NCI-H1105 treated with DMSO at 0.1 percent for 48 hours (cell line): ENCODE results near the gene FBXW11.
"Not testable (repeated sequence)": the region's sequence is repeated elsewhere in the genome, so short reads cannot be mapped to it uniquely, and the experiment has no call there.

ENCODE experiments used
- DNase-seq: peaks from one replicate; lab custom pipeline; 2025; lab: John Stamatoyannopoulos, UW

FBXW11 gene

GRCh38 chr5:172020110-172020786 is 13.8 kb upstream of the FBXW11 start:
- DNase-seq, result not testable (repeated sequence)

DNA sequence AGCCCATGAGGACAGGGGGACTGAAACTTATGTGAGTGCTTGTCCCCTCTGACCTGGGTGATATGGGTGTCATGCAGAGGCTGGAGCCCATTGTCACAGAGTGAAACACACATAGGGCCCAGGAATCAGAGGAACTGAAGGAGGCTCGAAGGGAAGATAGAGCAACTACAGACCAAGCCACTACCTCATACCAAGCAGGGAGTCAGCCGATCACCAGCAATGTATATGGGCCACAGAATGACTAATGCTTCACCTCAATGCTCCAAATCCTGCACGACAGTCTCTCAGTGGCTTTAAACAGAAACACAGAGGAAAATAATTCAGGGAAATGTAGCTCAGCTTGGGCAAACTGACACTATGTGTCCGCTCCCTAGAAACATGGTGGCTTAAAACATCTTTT is 8.9 kb upstream of the FBXW11 start:
- DNase-seq, result no peak

GRCh38 chr5:172010278-172010677 is 3.8 kb upstream of the FBXW11 start:
- DNase-seq, result peak; percentile 6

- DNase-seq, result no peak
Observed at GRCh38 chr5:172009536-172010270, 3.3 kb upstream of the FBXW11 start.

DNA sequence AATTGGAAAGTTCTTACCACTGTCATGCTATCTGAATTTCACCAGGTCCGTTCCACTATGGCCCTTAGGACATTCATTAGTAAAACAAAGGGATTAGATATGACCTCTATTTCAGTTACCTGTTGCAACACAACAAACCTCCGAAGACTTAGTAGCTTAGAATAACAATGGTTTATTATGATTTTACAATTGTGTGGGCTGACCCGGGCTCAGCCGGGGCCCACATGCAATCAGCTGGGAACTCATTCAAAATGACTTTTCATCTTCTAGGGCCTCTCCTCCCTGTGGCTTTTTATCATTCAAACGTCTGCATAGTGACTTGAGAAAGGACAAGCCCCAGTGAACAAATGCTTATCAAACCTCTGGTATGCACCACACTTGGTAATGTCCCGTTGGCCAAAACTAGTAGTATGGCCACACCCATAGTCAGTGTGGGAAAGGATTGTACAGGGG is 2.3 kb upstream of the FBXW11 start:
- no peak for DNase-seq

- no peak for DNase-seq
Observed at GRCh38 chr5:172008111-172008455, 1.6 kb upstream of the FBXW11 start.

DNA sequence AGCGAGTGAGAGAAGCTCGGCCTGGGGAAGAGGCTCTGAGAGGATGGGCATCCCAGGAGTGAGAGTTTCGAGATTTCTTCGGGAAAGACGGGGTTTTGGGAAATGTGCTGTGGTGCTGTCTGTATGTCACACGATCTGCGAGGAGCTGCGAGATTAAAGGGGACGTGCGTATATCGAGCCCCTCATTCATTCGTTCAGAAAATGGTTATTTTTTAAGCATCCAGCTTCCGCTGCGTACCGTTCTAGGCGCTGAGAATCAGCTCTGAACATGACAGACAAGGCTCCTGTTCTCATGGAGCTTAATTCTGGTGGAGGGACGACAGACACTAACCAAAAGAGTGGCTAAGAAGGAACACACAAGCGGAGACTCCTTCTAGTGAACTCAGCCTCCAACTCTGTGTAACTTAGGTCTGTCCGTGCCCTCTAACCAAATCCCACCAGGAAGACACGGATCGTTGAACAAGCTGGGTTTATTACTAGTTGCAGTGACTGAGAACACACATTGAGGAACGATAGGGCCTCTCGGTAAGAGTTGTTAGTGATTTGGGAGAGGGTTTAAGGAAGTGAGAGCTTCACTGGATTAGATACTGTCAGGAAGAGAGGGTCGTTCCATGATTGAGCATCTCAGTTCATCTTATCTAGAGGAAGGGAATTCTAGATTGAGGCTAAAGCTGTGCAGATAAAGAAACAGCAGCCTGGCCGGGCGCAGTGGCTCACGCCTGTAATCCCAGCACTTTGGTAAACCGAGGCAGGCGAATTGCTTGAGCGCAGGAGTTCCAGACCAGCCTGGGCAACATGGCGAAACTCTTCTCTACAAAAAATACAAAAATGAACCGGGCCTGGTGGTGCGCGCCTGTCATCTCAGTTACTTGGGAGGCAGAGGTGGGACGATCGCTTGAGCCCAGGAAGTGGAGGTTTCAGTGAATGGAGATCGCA is 1.0 kb upstream of the FBXW11 start:
- DNase-seq, result no peak

DNA sequence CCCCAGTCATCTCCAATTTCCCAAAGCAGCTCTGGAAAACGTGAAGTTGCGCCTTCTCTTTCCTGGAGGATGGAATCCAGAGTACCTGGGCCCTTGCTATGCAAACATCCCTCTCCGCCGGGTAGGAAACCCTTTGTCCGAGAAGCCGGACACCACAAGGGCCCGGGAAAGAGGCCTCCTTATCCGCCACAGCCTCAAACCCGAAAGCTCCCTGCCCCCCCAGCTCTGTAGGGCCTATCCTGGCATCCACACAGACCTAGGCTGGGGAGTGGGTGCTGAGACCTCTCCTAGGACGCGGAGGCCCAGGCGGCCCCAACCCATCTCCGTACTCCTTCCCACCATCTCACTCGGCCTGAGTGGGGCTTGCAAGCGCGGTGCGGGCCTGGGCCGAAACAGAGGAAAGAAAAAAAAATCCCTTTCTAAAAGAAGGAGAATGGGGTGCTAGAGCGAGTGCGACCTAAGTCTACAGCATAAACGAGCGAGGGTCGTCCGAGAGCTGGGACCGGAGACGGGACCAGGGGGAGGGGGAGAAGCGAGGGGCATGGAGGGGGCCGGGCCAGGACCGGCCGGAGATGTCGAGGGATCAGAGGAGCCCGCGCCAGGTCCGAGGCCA is 624 bp downstream of the FBXW11 start:
- no peak for DNase-seq

DNA sequence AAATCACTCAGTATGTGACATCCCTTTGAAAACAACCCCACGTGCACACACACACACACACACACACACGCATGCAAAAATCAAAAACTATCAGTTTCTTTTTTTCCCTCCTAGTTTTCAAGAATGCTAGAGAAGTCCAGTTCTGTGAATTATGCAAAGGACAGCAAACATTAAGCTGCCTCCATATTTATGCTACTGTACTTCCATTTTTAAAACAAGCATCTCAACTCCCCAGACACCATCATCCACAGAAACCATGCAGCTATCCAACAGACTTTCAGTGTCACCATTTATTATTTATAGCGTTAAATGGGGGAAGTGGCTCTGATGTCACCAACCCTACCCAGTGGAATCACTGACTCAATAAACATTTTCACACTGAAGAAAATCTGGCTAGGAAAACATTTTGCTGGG is 1.6 kb downstream of the FBXW11 start:
- DNase-seq, result no peak

GRCh38 chr5:172003746-172004145 is 2.7 kb downstream of the FBXW11 start:
- DNase-seq, result no peak

DNA sequence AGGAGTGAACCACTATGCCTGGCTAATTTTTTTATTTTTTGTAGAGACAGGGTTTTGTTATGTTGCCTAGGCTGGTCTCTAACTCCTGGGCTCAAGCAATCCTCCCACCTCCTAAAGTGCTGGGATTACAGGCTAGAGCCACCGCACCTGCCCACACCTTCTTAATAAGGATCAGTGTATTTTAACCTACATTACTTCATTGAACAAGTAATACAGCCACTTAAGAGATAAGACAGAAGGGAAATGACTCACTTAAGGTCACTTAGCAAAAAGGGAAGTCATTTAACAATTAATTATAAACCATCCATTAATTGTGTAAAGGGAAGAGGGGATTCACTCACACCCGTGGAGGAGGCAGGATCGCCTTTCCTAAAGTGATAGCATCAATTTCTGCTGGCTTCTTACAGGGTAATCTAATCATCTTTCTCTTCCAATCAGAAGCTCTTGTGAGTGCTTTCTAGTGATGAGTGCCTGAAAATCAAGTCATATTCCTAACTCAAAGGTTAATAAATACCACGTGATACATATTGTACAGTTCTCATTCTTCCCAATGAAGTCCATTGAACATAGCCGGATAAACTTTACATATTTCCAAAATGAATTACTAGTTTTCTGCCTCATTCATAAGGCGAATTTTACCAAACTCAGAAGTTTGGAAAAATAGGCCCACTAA is 3.5 kb downstream of the FBXW11 start:
- DNase-seq, result no peak

- DNase-seq, result no peak
Observed at GRCh38 chr5:172002310-172002709, 4.1 kb downstream of the FBXW11 start.

DNA sequence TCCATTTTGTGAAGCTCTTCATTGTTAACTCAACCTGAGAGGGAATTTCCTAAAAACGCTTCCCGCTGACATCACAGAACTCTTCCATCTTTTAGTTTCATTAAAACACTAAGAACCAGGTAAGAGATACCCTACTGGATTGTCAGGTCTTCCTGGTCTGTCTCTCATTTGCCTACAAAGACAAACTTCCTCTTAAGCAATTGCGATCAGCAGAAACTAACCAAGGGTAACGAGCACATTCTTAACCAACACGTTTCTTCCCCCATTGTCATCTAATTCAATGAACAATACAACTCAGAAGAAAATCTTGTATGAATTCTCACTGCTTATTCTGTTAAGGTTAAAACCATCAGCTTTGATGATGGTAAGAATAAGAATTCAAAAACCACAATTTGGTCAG is 6.6 kb downstream of the FBXW11 start:
- DNase-seq, result no peak

DNA sequence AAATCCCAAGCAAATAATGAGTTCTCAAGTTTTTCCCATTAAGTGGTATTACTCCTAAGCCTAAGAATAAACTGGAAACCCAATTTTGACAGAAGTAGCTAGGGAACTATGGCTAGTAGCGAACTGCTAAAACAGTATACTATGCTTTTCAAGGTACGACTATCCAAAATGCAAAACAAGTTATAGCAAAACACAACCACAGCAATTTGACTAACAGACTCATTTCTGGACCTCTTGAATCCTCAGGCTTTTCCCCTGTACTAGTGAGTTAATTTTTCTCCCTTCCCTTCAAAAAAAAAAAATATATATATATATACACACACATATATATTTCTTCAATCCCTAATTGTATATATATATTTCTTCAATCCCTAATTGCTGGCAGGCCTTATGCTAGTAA is 7.3 kb downstream of the FBXW11 start:
- no peak for DNase-seq

DNA sequence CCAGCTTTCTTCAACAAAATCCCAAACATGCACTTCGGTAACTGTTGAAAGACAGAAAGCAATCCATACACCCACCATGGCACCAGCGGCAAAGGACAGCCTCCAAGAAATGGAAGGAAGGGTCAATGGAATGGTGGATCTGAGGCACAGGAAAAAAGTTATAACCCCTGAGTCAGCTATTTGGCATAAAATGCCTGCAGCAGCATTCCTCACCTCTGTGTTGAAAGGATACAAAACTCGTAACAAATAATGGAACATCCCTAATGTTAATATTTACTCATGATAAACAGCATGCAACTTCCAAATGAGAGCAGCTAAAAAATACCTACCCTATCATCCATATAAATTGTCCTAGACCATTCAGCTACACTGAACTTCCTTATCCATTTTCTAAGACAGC is 9.4 kb downstream of the FBXW11 start:
- DNase-seq, result no peak

DNA sequence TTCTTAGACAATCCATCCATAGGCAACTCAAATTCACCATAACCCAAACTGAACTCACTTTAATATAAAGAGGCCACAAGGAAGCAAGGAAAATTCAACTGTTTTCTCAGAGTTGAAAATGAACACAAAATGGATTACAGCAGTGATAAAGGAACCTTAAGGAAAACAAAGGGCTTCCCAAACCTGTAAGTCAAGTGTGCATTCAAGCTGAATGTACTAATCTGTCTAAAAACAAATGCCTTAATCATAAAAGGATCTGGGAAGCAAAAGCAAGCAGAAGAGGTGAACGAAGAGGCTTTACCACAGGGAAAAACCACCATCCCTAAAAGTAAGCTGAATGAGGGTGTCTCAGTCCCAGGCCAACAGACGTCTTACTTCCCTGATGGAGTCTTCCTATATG is 13.6 kb downstream of the FBXW11 start:
- no peak for DNase-seq

- DNase-seq, result no peak
Observed at GRCh38 chr5:171992305-171992704, 14.1 kb downstream of the FBXW11 start.

DNA sequence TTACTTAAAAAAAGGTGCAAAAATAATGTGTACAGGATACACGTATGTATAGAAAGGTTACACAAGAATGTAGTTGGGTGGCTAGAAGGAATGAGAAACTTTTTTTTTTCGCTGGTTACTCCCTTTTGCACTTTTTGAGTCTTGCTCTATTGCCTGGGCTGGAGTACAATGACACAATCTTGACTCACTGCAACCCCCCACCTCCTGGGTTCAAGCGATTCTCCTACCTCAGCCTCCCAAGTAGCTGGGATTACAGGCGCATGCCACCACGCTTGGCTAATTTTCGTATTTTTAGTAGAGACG is 15.8 kb downstream of the FBXW11 start:
- DNase-seq, result no peak

DNA sequence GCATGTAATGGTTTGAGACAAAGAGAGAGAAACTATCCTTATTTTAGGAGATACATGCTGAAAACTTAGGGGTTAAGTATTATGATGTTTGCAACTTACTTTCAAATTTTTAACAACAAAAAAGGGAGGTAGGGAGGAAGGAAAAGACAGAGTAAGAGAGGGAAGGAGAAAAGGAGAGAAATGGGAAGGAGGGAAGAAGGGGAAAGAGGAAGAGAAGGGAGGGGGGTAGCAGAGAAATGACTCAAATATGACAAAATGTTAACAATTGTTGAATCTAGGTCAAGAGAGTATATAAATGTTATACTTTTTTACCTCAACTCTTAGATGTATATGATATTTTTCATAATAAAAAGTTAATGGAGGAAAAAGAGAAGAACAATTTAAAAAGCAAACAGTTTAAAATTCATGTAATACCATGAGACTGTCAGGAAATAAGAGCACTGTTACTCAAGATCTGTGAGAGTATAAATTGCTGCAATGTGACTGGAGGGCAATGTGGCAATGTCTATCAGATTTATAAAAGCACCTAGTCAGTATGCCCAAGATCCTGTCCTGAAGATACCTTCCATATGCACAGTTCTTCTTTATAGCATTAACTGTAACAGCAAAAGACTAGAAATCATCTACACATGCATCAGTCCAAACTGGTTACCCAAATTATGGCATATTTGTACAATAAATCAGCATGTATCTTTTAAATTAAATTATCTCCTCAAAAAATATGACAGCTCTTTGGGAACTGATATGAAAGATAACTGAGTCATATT is 16.3 kb downstream of the FBXW11 start:
- no peak for DNase-seq

GRCh38 chr5:171989276-171989675 is 17.2 kb downstream of the FBXW11 start:
- DNase-seq, result no peak

- DNase-seq, result no peak
Observed at GRCh38 chr5:171986772-171987171, 19.7 kb downstream of the FBXW11 start.
